Activated CD4-positive, alpha-beta T cell treated with anti-CD3 and anti-CD28 coated beads, Interleukin-2, amount 50 U/mL, for 1 hour (primary cell): Measurements from ENCODE around the gene HNRNPDL.
A peak's percentile ranks its signal among the peaks of the same experiment; 100 is the strongest.

Experiments used
- DNase-seq: peaks from one replicate; pipeline ENCODE4 v3.0.0-alpha.2; 2020

HNRNPDL gene

GRCh38 chr4:82381661-82382296 lies 48.5 kb downstream of the HNRNPDL start:
- DNase-seq: no peak

GRCh38 chr4:82381235-82381634 lies 49.0 kb downstream of the HNRNPDL start:
- no peak for DNase-seq

DNA sequence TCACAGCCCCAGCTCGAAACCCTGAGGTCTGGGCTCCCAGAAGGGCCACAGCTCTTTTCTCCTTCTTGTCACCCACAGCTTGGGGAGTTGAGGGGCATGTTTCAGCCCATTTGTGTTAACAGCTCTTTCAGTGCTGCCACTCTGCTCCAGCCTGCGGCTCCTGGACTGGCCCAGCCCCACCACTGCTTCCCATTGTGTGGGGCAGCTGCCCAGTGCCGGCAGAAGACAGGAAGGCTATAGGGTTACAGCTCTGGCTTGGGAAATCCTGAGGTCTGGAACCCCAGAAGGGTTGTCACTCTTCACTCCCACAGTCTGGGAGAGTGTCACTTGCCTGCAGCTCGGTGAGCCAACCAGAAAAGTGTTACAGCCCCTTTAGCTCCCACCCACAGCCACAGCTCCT lies 49.4 kb downstream of the HNRNPDL start:
- DNase-seq: no peak

DNA sequence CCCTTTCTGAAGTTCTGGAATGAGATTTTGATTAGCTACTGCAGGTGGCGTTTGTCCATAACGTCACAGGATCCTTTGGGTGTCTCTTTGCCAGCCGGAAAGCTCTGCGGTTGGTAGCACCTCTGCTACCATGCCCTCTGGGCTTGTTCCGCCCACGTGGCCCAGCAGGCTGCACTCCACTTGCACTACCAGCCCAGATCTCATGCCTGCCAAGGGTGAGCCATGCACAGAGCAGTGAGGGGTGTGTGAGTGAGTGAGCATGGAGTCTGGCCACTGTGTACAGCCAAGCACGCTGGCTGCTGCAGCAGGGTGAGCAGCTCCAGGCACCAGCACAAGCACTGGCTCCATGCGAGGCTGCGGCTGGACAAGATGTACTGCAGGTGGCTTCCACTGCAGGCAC lies 49.9 kb downstream of the HNRNPDL start:
- no peak for DNase-seq

DNA sequence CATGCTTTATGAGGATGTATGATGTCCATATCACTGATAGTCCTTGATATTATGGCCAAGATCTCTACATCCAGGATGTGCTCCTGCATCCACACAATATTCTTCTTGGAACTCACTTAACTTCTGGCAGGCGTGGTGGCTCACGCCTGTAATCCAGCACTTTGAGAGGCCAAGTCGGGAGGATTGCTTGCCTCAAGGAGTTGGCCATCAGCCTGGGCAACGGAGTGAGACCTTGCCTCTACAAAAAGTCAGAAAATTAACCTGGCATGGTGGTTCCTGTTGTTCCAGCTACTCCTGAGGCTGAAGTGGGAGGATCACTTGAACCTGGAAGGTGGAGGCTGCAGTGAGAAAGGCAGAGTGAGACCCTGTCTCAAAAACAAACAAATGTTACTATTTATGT lies 54.2 kb downstream of the HNRNPDL start:
- DNase-seq: no peak

DNA sequence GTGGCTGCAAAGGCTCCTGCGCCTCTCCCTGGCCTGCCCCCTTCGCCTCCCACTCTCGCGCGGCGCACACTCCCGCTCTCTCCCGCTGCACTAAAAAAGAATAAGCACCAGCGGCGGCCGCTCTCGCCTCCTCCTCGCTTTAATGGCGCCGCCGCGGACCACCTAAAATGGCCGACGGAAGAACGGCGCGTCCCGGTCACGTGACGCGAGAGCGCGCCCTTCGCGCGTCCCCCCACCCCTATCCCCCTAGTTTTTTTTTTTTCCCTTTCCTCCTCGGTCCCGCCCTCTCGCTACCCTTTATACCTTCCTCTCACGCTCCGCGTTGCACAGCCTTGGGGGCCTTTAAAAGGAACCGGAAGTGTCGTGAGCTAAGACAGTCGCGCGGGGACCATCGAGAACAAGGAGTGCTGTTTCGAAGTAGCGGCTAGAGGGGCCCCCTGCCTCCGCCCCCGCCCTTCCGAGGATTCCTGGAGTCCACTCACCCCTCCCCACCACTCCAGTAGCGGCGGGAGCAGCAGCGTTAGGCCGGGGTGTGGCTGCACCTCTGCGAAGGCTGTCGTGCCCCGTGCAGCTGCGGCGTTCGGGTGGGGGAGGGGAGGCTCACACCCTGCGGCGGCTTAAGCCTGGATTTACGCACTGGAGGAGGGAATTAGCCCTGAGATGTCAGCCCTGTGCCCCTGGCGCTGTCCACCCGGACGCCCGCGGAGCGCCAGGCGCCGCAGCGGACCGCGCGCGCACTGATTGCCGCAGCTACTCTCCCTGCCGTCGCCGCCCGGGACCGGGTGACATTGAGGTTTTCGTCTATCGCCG lies 56.2 kb downstream of the HNRNPDL start, which contains the start of gene HNRNPD:
HNRNPD (minus strand) TSS at position 176 of the 810 bp plus-strand sequence. CDS start 313 bp downstream, outside the sequence.
- DNase-seq: peak; percentile 85

GRCh38 chr4:82373486-82373815 lies 56.8 kb downstream of the HNRNPDL start:
- no peak for DNase-seq
